ENCODE results near the gene RHBDL1.

DNA sequence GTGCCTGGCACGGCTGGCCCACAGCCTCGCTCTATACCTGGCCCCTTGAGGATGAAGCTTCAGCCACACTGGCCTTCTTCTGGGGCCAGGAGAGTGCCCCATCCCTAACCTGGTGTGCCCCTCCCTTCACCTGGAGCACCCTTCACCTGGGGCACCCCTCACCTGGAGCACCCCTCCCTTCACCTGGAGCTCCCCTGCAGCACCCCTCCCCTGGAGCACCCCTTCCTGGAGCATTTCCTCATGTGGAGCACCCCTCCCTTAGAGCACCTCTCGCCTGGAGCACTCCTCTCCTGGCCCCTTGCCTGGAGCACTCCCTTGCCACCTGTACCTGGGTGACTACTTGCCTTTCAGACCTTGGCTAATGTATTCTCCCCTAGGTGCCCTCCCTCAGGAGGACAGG is 32.5 kb downstream of the RHBDL1 start:
- TF ChIP-seq, protein P1, sequence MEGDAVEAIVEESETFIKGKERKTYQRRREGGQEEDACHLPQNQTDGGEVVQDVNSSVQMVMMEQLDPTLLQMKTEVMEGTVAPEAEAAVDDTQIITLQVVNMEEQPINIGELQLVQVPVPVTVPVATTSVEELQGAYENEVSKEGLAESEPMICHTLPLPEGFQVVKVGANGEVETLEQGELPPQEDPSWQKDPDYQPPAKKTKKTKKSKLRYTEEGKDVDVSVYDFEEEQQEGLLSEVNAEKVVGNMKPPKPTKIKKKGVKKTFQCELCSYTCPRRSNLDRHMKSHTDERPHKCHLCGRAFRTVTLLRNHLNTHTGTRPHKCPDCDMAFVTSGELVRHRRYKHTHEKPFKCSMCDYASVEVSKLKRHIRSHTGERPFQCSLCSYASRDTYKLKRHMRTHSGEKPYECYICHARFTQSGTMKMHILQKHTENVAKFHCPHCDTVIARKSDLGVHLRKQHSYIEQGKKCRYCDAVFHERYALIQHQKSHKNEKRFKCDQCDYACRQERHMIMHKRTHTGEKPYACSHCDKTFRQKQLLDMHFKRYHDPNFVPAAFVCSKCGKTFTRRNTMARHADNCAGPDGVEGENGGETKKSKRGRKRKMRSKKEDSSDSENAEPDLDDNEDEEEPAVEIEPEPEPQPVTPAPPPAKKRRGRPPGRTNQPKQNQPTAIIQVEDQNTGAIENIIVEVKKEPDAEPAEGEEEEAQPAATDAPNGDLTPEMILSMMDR (IDR thresholded peaks at IDR 0.05), result no peak
- TF ChIP-seq POLR2AphosphoS5 (IDR thresholded peaks at IDR 0.05), result no peak
- TF ChIP-seq POLR2A (IDR thresholded peaks at IDR 0.05), result no peak
